ENCODE results near the gene SLC13A3. TPM values are rescaled to one million over a fixed set of nuclear protein-coding genes. Genes with fewer than 3 reads are reported as not detected.

The SLC13A3 gene
- total RNA-seq, 2 experiments from 2014 or later, result 0.19 TPM; not detected in 1

DNA sequence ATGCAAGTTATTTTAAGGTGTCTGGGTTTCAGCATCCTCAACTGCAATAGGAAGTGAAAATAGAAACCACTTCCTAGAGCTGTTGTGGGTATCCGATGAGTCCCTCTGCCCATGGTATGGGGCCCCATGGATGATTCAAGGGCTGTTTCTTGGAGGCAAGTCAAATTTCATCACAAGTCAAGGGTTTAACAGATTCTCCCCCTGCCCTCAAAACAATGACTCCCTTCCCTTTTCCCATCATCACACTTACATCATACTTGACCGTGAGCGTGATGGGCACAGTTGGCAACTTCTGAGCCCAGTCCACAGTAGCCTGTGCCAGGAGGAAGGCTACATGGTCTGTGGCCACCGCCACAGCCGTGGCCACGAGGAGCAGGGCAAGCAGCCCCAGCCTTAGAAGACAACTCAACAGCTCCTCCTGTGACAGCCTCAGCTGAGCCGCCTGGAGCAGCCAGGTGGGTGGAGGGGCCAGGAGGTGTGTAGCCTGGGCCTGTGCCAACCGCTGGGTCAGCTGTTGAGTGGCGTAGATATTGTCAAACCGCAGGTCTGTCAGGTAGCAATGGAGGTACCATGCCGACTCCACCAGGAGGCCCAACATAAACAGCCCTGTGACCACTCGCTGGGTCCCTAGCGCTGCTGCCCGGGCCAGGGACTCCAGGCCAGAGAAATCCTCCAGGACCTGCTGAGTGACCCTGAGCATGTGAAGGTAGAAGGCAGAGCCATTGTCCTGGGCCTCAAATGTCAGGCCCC lies 106.0 kb downstream of the SLC13A3 start:
- Mint-ChIP-seq H3K9me3 (ENCODE audit: low read depth) (no peaks in the 10 kb centered on the region), H3K36me3 (no peaks in the 10 kb centered on the region), H3K27me3 (peaks cover 2% of the 10 kb centered on the region), H3K27ac (no peak overlapping the region), H3K4me3 (peak overlapping the region; percentile 59), H3K4me1 (peaks cover 13% of the 10 kb centered on the region)
- CTCF ChIA-PET, result interaction anchor here (0.8 to 9.2 kb wide), 26 partner anchors 8 to 208 kb away, joined by 3 to 69 read pairs (median 7); partner anchors contain the start of genes ELMO2, TP53RK and ZNF334
- ATAC-seq (peak; percentile 88), DNase-seq (peak; percentile 87)

DNA sequence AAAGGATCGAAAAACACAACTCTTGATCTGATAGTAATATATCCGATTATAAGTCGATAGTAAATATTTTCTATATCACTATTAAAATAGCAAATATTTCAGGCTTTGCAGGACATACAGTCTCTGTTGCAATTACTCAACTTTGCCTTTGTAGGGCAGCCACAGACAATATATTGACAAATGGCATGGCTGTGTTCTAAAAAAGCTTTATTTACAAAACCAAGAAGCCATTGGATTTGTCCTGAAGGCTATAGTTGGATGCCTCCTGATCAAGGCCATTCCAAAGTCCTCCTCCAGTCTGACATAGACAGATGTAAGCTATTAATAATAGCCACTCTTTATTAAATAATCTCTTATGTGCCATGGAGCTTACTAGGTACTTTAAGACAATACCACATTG lies 106.7 kb downstream of the SLC13A3 start:
- CTCF ChIA-PET, result interaction anchor here (0.7 to 3.8 kb wide), 27 partner anchors 9 to 1251 kb away, joined by 3 to 65 read pairs (median 4); partner anchors contain the start of genes ELMO2, TP53RK and ZNF334
- H3K9me3 Mint-ChIP-seq (ENCODE audit: low read depth), result no peaks in the 10 kb centered on the region
- H3K27ac Mint-ChIP-seq, result no peak overlapping the region
- H3K4me1 Mint-ChIP-seq, result peaks cover 11% of the 10 kb centered on the region
- ATAC-seq, result peak; percentile 43
- H3K4me3 Mint-ChIP-seq, result no peak overlapping the region
- H3K36me3 Mint-ChIP-seq, result no peaks in the 10 kb centered on the region
- DNase-seq, result no peak
- H3K27me3 Mint-ChIP-seq, result peaks cover 2% of the 10 kb centered on the region

DNA sequence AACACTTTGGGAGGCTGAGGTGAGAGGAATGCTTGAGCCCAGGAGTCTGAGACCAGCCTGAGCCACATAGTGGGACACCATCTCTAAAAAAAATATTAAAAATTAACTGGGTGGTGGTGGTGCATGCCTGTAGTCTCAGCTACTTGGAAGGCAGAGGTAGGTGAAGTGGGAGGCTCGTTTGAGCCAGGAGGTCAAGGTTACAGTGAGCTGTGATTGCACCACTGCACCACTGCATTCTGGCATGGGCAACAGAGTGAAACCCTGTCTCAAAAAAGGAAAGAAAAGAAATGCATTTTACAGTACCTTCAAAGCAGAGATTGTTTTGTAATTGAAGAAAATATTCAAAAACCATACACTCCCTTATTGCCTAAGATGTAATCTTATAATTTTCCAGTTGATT lies 107.3 kb downstream of the SLC13A3 start:
- no peak for DNase-seq
- H3K27ac Mint-ChIP-seq, result no peak overlapping the region
- CTCF ChIA-PET, result interaction anchor here (0.7 to 3.8 kb wide), 21 partner anchors 9 to 1250 kb away, joined by 3 to 65 read pairs (median 7); partner anchors contain the start of genes ELMO2, TP53RK and ZNF334
- no peak for ATAC-seq
- H3K27me3 Mint-ChIP-seq, result peaks cover 6% of the 10 kb centered on the region
- no peaks in the 10 kb centered on the region for H3K36me3 Mint-ChIP-seq
- no peaks in the 10 kb centered on the region for H3K9me3 Mint-ChIP-seq (ENCODE audit: low read depth)
- H3K4me1 Mint-ChIP-seq, result peaks cover 15% of the 10 kb centered on the region
- H3K4me3 Mint-ChIP-seq, result no peak overlapping the region

DNA sequence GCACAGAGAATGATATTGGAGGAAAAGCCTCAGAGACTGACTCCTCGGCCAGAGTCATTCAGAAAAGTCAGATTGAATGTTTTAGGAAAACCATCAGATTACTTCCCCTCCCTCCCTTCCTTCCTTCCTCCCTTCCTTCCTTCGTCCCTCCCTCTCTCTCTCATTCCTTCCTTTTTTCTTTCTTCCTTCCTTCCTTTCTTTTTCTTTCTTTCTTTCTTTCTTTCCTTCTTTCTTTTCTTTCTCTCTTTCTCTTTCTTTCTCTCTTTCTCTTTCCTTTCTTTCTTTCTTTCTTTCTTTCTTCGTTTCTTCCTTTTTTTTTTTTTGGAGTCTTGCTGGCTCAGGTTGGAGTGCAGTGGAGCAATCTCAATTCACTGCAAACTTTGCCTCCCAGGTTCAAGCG lies 108.2 kb downstream of the SLC13A3 start:
- H3K4me3 Mint-ChIP-seq, result no peak overlapping the region
- CTCF ChIA-PET, result interaction anchor here (0.9 to 3.8 kb wide), 5 partner anchors 9 to 146 kb away, joined by 3 to 65 read pairs (median 3); partner anchors contain the start of gene TP53RK
- no peak for ATAC-seq
- H3K4me1 Mint-ChIP-seq, result peaks cover 15% of the 10 kb centered on the region
- H3K27me3 Mint-ChIP-seq, result peaks cover 13% of the 10 kb centered on the region
- DNase-seq, result no peak
- no peaks in the 10 kb centered on the region for H3K9me3 Mint-ChIP-seq (ENCODE audit: low read depth)
- peak overlapping the region; percentile 60 for H3K27ac Mint-ChIP-seq
- H3K36me3 Mint-ChIP-seq, result no peaks in the 10 kb centered on the region

DNA sequence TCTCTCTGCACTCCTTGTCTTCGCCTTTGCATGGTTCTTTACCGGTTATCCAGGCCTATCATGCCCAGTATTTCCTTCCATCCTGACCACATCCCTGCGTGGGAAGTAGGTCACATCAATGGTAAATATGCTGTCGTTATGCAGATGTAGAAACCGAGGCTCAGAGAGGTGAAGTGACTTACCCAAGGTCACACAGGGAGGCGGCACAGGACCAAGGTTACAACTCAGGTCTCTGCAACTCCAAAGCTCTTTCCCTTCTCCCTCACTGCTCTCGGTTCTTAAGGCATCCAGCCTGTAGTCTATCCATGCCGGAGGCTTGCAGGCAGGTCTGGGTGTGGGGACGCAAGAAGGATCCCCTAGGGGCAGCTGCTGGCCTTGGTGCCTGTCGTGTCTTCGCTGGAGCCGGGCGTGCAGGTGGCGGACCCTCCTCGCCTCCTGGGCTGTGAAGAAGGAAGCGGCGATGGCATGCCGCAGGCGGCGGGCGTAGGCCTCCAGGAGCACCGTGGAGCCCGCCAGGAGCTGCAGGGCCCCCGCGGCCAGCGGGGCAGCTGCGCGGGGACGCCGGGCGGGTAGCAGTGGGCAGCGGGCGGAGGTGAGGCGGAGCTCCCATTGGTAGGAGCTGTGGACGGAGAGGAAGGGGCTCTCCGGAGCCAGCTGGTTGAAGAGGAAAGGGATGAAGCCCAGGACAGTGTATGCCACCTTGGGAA lies 109.9 kb downstream of the SLC13A3 start:
- Mint-ChIP-seq H3K4me1 (peaks cover 15% of the 10 kb centered on the region), H3K4me3 (no peak overlapping the region), H3K27ac (no peak overlapping the region), H3K27me3 (peaks cover 17% of the 10 kb centered on the region), H3K9me3 (ENCODE audit: low read depth) (no peaks in the 10 kb centered on the region), H3K36me3 (no peaks in the 10 kb centered on the region)
- CTCF ChIA-PET, result interaction anchor here (1.0 to 1.6 kb wide), 3 partner anchors 21 to 144 kb away, joined by 3 to 5 read pairs (median 3); no protein-coding TSS in a partner anchor
- DNase-seq (no peak), ATAC-seq (no peak)

DNA sequence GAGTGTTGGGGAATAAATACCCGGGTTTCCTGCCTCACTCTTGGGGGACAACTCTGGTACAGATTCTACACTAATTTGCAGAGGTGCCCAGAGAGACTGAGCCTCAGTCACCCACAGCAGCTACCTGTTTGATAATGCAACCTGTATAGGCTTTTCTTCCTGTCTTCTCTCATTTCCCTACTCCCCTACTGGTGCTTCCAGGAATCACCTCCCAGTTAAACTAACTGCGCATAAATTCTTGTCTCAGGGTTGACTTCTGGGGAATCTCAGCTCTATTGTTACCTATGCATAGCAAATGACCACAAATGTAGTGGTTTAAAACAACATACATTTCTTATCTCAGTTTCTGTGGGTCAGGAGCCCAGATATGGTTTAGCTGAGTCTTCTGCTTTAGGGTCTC lies 112.1 kb downstream of the SLC13A3 start:
- peaks cover 23% of the 10 kb centered on the region for H3K27me3 Mint-ChIP-seq
- H3K27ac Mint-ChIP-seq, result no peak overlapping the region
- H3K36me3 Mint-ChIP-seq, result no peaks in the 10 kb centered on the region
- ATAC-seq, result no peak
- H3K4me3 Mint-ChIP-seq, result no peak overlapping the region
- CTCF ChIA-PET, result interaction anchor here (1.2 kb wide), 1 partner anchor 142 kb away, joined by 5 read pairs; no protein-coding TSS in a partner anchor
- H3K9me3 Mint-ChIP-seq (ENCODE audit: low read depth), result no peaks in the 10 kb centered on the region
- DNase-seq, result no peak
- peaks cover 15% of the 10 kb centered on the region for H3K4me1 Mint-ChIP-seq

DNA sequence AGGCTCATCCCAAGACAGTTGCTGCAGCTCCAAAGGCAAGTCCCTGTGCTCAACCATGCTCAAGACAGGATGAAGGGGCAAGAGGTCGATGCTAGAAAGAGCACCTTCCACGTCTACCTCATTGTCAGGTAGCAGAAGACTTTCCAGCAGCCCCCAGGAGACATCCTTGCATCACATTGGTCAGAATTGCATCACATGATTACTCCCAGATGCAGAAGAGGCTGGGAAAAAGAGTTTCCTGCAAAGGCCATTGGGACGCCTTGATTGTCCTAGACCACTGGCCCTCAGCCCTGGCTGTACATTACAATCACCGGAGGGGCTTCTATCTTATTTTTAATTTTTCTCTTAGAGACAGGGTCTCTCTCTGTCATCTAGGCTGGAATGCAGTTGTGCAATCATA lies 120.6 kb downstream of the SLC13A3 start:
- CTCF ChIA-PET, result interaction anchor here (1.2 kb wide), 1 partner anchor 9 kb away, joined by 3 read pairs; no protein-coding TSS in a partner anchor
- DNase-seq (no peak), ATAC-seq (no peak)
- no peaks in the 10 kb centered on the region for H3K36me3 Mint-ChIP-seq
- peaks cover 31% of the 10 kb centered on the region for H3K27me3 Mint-ChIP-seq
- H3K4me1 Mint-ChIP-seq, result no peaks in the 10 kb centered on the region
- H3K9me3 Mint-ChIP-seq (ENCODE audit: low read depth), result no peaks in the 10 kb centered on the region
- H3K27ac Mint-ChIP-seq, result no peak overlapping the region
- no peak overlapping the region for H3K4me3 Mint-ChIP-seq

DNA sequence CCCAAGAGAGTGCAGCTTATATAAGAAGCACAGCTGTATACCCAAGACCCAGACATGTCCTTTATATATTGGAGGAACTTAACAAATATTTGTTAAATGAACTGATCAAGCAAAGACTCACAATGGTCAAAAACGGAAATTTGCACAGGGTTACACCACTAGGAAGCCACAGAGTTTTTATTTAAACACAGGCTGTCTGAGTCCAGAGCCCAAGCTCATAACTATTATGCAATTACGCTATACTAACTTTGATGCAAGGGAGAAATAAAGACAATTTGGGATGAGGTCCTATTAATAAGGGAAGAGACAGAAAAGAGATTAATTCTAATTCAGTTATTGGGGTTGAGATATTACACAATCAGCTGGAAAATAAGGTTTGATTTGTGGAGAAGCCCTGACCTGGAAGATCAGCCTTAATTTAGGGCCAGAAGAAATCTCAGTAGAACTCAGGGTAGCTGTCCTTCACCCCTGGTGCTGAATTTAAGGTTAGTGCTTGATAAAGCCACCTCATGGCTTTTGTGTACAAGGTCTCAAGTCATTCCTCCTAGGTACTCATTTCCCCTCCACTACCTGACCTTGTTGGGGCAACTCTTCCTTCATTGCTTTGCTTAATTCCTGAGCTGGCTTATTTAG lies 127.4 kb downstream of the SLC13A3 start:
- DNase-seq (no peak), ATAC-seq (no peak)
- CTCF ChIA-PET, result interaction anchor here (0.5 to 2.9 kb wide), 9 partner anchors 21 to 964 kb away, joined by 3 to 11 read pairs (median 3); no protein-coding TSS in a partner anchor
- H3K36me3 Mint-ChIP-seq, result no peaks in the 10 kb centered on the region
- peaks cover 34% of the 10 kb centered on the region for H3K27me3 Mint-ChIP-seq
- no peaks in the 10 kb centered on the region for H3K4me1 Mint-ChIP-seq
- no peak overlapping the region for H3K27ac Mint-ChIP-seq
- no peaks in the 10 kb centered on the region for H3K9me3 Mint-ChIP-seq (ENCODE audit: low read depth)
- no peak overlapping the region for H3K4me3 Mint-ChIP-seq

DNA sequence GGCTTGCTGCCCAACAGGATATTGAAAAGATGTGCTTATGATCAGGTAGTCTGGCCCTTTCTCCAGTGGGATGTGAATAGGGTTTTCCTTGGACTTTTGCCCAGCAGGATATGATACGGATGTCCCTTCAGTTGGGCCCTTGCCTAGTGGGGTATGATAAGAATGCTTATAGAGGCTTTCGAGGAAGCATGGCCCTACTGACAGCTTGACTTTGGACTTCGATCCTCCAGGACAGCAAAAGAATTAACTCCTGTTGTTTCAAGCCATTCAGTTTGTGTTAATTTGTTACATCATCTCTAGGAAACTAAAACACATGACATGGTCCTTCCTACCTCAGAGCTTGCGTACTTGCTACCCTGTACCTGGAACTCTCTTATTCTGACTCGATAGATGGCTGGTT lies 128.2 kb downstream of the SLC13A3 start:
- Mint-ChIP-seq H3K4me1 (no peaks in the 10 kb centered on the region), H3K9me3 (ENCODE audit: low read depth) (no peaks in the 10 kb centered on the region), H3K36me3 (no peaks in the 10 kb centered on the region), H3K27ac (no peak overlapping the region), H3K4me3 (no peak overlapping the region), H3K27me3 (peaks cover 29% of the 10 kb centered on the region)
- no peak for ATAC-seq
- CTCF ChIA-PET, result interaction anchor here (0.6 to 4.3 kb wide), 8 partner anchors 22 to 965 kb away, joined by 3 to 16 read pairs (median 8); partner anchors contain the start of gene TP53RK
- DNase-seq, result no peak

DNA sequence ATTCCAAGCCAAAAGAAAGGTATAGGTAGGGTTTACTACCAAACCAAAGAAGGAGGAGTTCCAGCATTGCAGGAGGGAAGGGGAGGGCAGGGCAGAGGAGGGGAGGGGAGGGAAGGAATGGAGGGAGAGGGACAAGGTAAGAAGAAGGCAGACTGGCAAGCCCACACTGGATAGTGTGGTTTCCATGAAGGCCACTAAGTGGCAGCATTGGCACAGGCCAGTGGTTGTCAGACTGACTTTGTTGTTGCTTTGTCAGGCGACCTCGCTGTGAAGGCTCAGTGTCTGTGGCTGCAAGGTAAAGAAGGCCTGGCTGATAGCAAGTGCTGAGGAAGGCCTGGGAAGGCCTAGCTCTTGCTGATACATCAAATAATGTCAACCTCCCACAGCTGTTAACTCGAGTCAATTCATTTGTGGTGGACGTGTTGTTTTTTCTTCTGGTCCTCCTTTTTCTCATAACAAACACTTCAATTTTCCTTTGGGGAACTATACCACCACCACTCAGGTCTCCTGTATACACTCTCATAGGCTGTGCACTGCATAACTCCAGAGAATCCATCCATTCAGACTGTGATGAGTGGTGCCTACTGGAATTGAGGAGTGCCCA lies 130.2 kb downstream of the SLC13A3 start:
- DNase-seq, result peak; percentile 75
- peaks cover 19% of the 10 kb centered on the region for H3K27me3 Mint-ChIP-seq
- H3K27ac Mint-ChIP-seq, result no peak overlapping the region
- ATAC-seq, result peak; percentile 81
- H3K9me3 Mint-ChIP-seq (ENCODE audit: low read depth), result no peaks in the 10 kb centered on the region
- CTCF ChIA-PET, result interaction anchor here (0.8 to 4.3 kb wide), 13 partner anchors 8 to 177 kb away, joined by 3 to 16 read pairs (median 4); partner anchors contain the start of genes TP53RK and ZNF334
- no peak overlapping the region for H3K4me3 Mint-ChIP-seq
- H3K4me1 Mint-ChIP-seq, result no peaks in the 10 kb centered on the region
- H3K36me3 Mint-ChIP-seq, result no peaks in the 10 kb centered on the region

DNA sequence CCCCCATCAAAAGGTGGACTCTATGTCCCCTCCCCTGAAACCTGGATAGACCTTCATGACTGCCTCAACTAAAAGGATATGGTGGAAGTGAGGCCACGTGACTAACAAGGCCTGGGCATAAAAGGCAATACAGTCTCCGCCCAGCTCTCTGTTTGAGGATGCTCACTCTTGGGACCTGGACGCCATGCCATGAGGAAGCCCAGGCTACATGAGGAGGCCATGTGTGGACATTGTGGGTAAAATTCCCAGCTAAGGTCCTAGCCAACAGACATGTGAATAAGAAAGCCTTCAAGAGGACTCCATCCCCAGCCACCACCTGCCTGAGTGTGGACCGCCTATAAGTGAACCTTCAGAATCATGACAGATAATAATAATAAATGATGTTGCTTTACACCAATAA lies 130.7 kb downstream of the SLC13A3 start:
- Mint-ChIP-seq H3K36me3 (no peaks in the 10 kb centered on the region), H3K4me3 (no peak overlapping the region), H3K27me3 (peaks cover 19% of the 10 kb centered on the region), H3K27ac (no peak overlapping the region), H3K9me3 (ENCODE audit: low read depth) (no peaks in the 10 kb centered on the region), H3K4me1 (no peaks in the 10 kb centered on the region)
- no peak for ATAC-seq
- no peak for DNase-seq
- CTCF ChIA-PET, result interaction anchor here (0.8 to 4.3 kb wide), 11 partner anchors 11 to 177 kb away, joined by 3 to 16 read pairs (median 3); partner anchors contain the start of genes OCSTAMP and TP53RK

DNA sequence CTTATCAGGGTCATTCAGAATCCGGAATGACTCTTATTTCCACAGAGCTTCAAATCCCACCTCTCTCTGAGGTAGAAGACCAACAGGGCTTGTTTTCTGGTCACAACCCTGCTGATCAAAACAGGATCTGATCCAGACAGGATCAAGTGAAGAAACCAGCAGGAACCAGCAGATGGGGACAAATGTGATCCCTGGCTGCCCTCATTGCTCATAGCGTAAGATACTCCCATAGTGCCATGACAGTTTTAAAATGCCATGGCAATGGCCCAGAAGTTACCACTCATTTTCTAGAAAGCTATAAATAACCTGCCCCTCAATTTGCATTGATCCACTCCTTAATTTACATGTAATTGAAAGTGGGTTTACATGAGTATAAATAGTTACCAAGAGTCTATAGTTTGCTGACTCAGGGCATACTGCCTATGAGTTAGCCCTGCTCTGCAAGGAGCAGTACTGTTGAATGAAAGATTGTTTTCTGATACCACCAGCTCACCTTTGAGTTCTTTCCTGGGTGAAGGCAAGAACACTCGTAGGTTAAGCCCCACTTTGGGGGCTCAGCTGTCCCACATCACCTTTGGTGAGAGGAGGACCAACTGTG lies 131.7 kb downstream of the SLC13A3 start:
- H3K27ac Mint-ChIP-seq, result no peak overlapping the region
- no peak overlapping the region for H3K4me3 Mint-ChIP-seq
- no peaks in the 10 kb centered on the region for H3K4me1 Mint-ChIP-seq
- ATAC-seq (no peak), DNase-seq (no peak)
- peaks cover 14% of the 10 kb centered on the region for H3K27me3 Mint-ChIP-seq
- no peaks in the 10 kb centered on the region for H3K36me3 Mint-ChIP-seq
- no peaks in the 10 kb centered on the region for H3K9me3 Mint-ChIP-seq (ENCODE audit: low read depth)
- CTCF ChIA-PET, result interaction anchor here (0.8 to 4.3 kb wide), 5 partner anchors 25 to 165 kb away, joined by 3 to 16 read pairs (median 3); partner anchors contain the start of gene OCSTAMP
